Bronchial epithelial cell (primary cell): ENCODE results near the gene RORC. TPM values are rescaled to one million over a fixed set of nuclear protein-coding genes. Genes with fewer than 3 reads are reported as not detected.
"Not testable (repeated sequence)": the region's sequence is repeated elsewhere in the genome, so short reads cannot be mapped to it uniquely, and the experiment has no call there.

Source experiments
- DNase-seq: peaks from one replicate; pipeline ENCODE4 v3.0.0-alpha.2; 2010; ENCODE audit warnings: low read depth
- FAIRE-seq: peaks from 2 replicates; lab custom pipeline; 2011; peaks lifted over from hg19 to GRCh38; lab: Jason Lieb, UNC
- H3K27me3 ChIP-seq: 2 replicates; pipeline ENCODE4 v1.5.1; 2011; ENCODE audit warnings: low read length; ENCODE audit not compliant: control insufficient read depth, insufficient read depth
- H3K36me3 ChIP-seq: 2 replicates; pipeline ENCODE4 v1.5.1; 2011; ENCODE audit warnings: low read length; ENCODE audit not compliant: control insufficient read depth, insufficient read depth
- H3K4me3 ChIP-seq: 2 replicates; pipeline ENCODE4 v1.5.1; 2011; ENCODE audit warnings: mild to moderate bottlenecking, low read depth, low read length, control low read depth
- CTCF ChIP-seq: IDR thresholded peaks from 2 replicates; pipeline ENCODE4 v1.5.1; 2011; ENCODE audit warnings: mild to moderate bottlenecking, moderate library complexity, low read length, control low read depth, inconsistent platforms; ENCODE audit not compliant: insufficient read depth, severe bottlenecking
- total RNA-seq: library from RNA; depleted of rRNA; stranded (reverse); fragments of >200 nt; gene quantifications from 2 replicates; pipeline ENCODE4 v1.2.1, GENCODE V29; 2014

The RORC gene
- 0.26 and 2.8 TPM in 2 replicates for total RNA-seq

GRCh38 chr1:151831605-151832004, at the start of gene RORC:
RORC (minus strand) TSS chr1:151831802; CDS start chr1:151831764, 38 bp downstream.
- no peaks in the 10 kb centered on the region for H3K27me3 ChIP-seq
- no peak for TF ChIP-seq CTCF
- H3K36me3 ChIP-seq = no peaks in the 10 kb centered on the region
- H3K4me3 ChIP-seq = peak within 1 kb of the TSS; percentile 8
- FAIRE-seq = no peak
- DNase-seq = no peak

GRCh38 chr1:151875419-151876097, 44.0 kb upstream of the RORC start:
- Histone ChIP-seq H3K4me3 (no peak overlapping the region), H3K36me3 (no peaks in the 10 kb centered on the region), H3K27me3 (no peaks in the 10 kb centered on the region)
- FAIRE-seq = no peak
- DNase-seq = no peak
- TF ChIP-seq CTCF = no peak

- FAIRE-seq, DNase-seq, H3K36me3 ChIP-seq, H3K27me3 ChIP-seq, H3K4me3 ChIP-seq: not testable (repeated sequence)
These were observed 41.2 kb upstream of the RORC start for GRCh38 chr1:151872776-151873175.

GRCh38 chr1:151871284-151872030, 39.9 kb upstream of the RORC start:
- no peak for FAIRE-seq
- TF ChIP-seq CTCF = no peak
- DNase-seq = no peak

GRCh38 chr1:151868486-151868885, 36.9 kb upstream of the RORC start:
- FAIRE-seq (no peak), DNase-seq (no peak)
- no peaks in the 10 kb centered on the region for H3K27me3 ChIP-seq
- H3K4me3 ChIP-seq = no peak overlapping the region
- TF ChIP-seq CTCF = no peak
- no peaks in the 10 kb centered on the region for H3K36me3 ChIP-seq

More at GRCh38 chr1:151871284-151872030, 39.9 kb upstream of the RORC start:
- H3K4me3 ChIP-seq = no peak overlapping the region
- H3K27me3 ChIP-seq = no peaks in the 10 kb centered on the region
- H3K36me3 ChIP-seq = no peaks in the 10 kb centered on the region

- H3K36me3 ChIP-seq = no peaks in the 10 kb centered on the region
- no peak overlapping the region for H3K4me3 ChIP-seq
- DNase-seq (peak; percentile 90), FAIRE-seq (no peak)
- no peak for TF ChIP-seq CTCF
- H3K27me3 ChIP-seq = no peaks in the 10 kb centered on the region
These were observed 36.3 kb upstream of the RORC start for GRCh38 chr1:151867765-151868411.
